WTC11 (cell line): ENCODE data around the gene ECHS1. TPM values are rescaled to one million over a fixed set of nuclear protein-coding genes. Genes with fewer than 3 reads are reported as not detected.

Experiments used
- ATAC-seq: fragments of 200-7000 bp; cut with Tn5 transposase; 2 replicates; pipeline ENCODE4 v1.10.0; 2021; ENCODE audit warnings: mild to moderate bottlenecking, moderate library complexity
- CTCF ChIA-PET: fragments of 300-600 bp; sonication (Branson Sonifier 250); formaldehyde crosslinking; loops from one replicate; lab custom pipeline; 2021; ENCODE audit warnings: antibody characterized with exemption; lab: Charles Lee
- POLR2A ChIA-PET: fragments of 350-600 bp; sonication (Branson Sonifier 250); formaldehyde crosslinking; loops from one replicate; lab custom pipeline; 2021; ENCODE audit warnings: antibody characterized with exemption; lab: Charles Lee
- DNase-seq: peaks from one replicate; pipeline ENCODE4 v3.0.0; 2021; ENCODE audit warnings: low spot score
- H3K27ac Mint-ChIP-seq: 2 replicates; pipeline ENCODE4 v1.8.0; 2021; ENCODE audit warnings: mixed read lengths
- H3K27me3 Mint-ChIP-seq: 2 replicates; pipeline ENCODE4 v1.8.0; 2021; ENCODE audit warnings: low read depth, mild to moderate bottlenecking, moderate library complexity, mixed read lengths
- H3K36me3 Mint-ChIP-seq: 2 replicates; pipeline ENCODE4 v1.8.0; 2021; ENCODE audit warnings: mixed read lengths
- H3K4me1 Mint-ChIP-seq: 2 replicates; pipeline ENCODE4 v1.8.0; 2022; ENCODE audit warnings: mixed read lengths
- H3K4me3 Mint-ChIP-seq: 2 replicates; pipeline ENCODE4 v1.8.0; 2021; ENCODE audit warnings: mild to moderate bottlenecking, moderate library complexity, mixed read lengths
- H3K9me3 Mint-ChIP-seq: 2 replicates; pipeline ENCODE4 v1.8.0; 2021; ENCODE audit warnings: mixed read lengths
- AFF4 ChIP-seq: sonication (generic); formaldehyde crosslinking; IDR thresholded peaks from 2 replicates; pipeline ENCODE4 v1.8.1; 2023; ENCODE audit warnings: mild to moderate bottlenecking, missing genetic modification reagents, borderline replicate concordance
- ATF1 ChIP-seq: sonication (generic); formaldehyde crosslinking; IDR thresholded peaks from 2 replicates; pipeline ENCODE4 v1.8.1; 2023; ENCODE audit warnings: mild to moderate bottlenecking, moderate library complexity, missing genetic modification reagents
- ESRRA ChIP-seq: sonication (generic); formaldehyde crosslinking; IDR thresholded peaks from 2 replicates; pipeline ENCODE4 v1.8.1; 2022; ENCODE audit warnings: mild to moderate bottlenecking, missing genetic modification reagents, borderline replicate concordance
- ETV6 ChIP-seq: sonication (generic); formaldehyde crosslinking; IDR thresholded peaks from 2 replicates; pipeline ENCODE4 v1.8.1; 2022; ENCODE audit warnings: mild to moderate bottlenecking, missing genetic modification reagents
- FOXP1 ChIP-seq: sonication (generic); formaldehyde crosslinking; IDR thresholded peaks from 2 replicates; pipeline ENCODE4 v1.8.0; 2022; ENCODE audit warnings: missing genetic modification reagents, mild to moderate bottlenecking, moderate library complexity, borderline replicate concordance
- GABPB1 ChIP-seq: sonication (generic); formaldehyde crosslinking; IDR thresholded peaks from 2 replicates; pipeline ENCODE4 v1.8.1; 2023; ENCODE audit warnings: mild to moderate bottlenecking, missing genetic modification reagents
- HMGA2 ChIP-seq: fragments of 250-450 bp; sonication (Bioruptor Pico); IDR thresholded peaks from 2 replicates; pipeline ENCODE4 v1.4.0; 2021; ENCODE audit warnings: mild to moderate bottlenecking, moderate library complexity
- JUN ChIP-seq: sonication (generic); formaldehyde crosslinking; IDR thresholded peaks from 2 replicates; pipeline ENCODE4 v1.8.0; 2023; ENCODE audit warnings: mild to moderate bottlenecking, missing genetic modification reagents
- MXD4 ChIP-seq: fragments of 250-450 bp; sonication (Bioruptor Pico); IDR thresholded peaks from 2 replicates; pipeline ENCODE4 v1.8.0; 2021; ENCODE audit warnings: mild to moderate bottlenecking, moderate library complexity, borderline replicate concordance
- PRRX2 ChIP-seq: fragments of 250-450 bp; sonication (Bioruptor Pico); IDR thresholded peaks from 2 replicates; pipeline ENCODE4 v1.8.0; 2021; ENCODE audit warnings: mild to moderate bottlenecking
- SMAD3 ChIP-seq: sonication (generic); formaldehyde crosslinking; IDR thresholded peaks from 2 replicates; pipeline ENCODE4 v1.8.0; 2022; ENCODE audit warnings: missing genetic modification reagents, mild to moderate bottlenecking, borderline replicate concordance
- SMAD4 ChIP-seq: sonication (generic); formaldehyde crosslinking; IDR thresholded peaks from 2 replicates; pipeline ENCODE4 v1.8.0; 2022; ENCODE audit warnings: mild to moderate bottlenecking, missing genetic modification reagents
- TCF7 ChIP-seq: sonication (generic); formaldehyde crosslinking; IDR thresholded peaks from 2 replicates; pipeline ENCODE4 v1.8.0; 2022; ENCODE audit warnings: mild to moderate bottlenecking, low read depth, missing genetic modification reagents, moderate library complexity
- ZNF121 ChIP-seq: sonication (generic); formaldehyde crosslinking; IDR thresholded peaks from 2 replicates; pipeline ENCODE4 v1.8.0; 2023; ENCODE audit warnings: missing genetic modification reagents
- ZNF232 ChIP-seq: sonication (generic); formaldehyde crosslinking; IDR thresholded peaks from 2 replicates; pipeline ENCODE4 v1.8.0; 2022; ENCODE audit warnings: mild to moderate bottlenecking, missing genetic modification reagents
- ZNF281 ChIP-seq: sonication (generic); formaldehyde crosslinking; IDR thresholded peaks from 2 replicates; pipeline ENCODE4 v1.8.0; 2023; ENCODE audit warnings: mild to moderate bottlenecking, missing genetic modification reagents
- total RNA-seq: library from RNA; stranded (reverse); gene quantifications from 3 replicates; pipeline ENCODE4 v1.2.3, GENCODE V29; 2021

The ECHS1 gene
- total RNA-seq, 1 experiment from 2014 or later = 84.1 TPM

GRCh38 chr10:133349160-133349568 is 24.0 kb downstream of the ECHS1 start:
- Mint-ChIP-seq H3K4me1 (peaks cover 9% of the 10 kb centered on the region), H3K4me3 (no peak overlapping the region), H3K27me3 (peaks cover 11% of the 10 kb centered on the region), H3K36me3 (no peaks in the 10 kb centered on the region), H3K27ac (no peak overlapping the region), H3K9me3 (no peaks in the 10 kb centered on the region)
- ATAC-seq (no peak), DNase-seq (no peak)
- no peak for TF ChIP-seq JUN (CRISPR knock-in tag)
- no peak for TF ChIP-seq ZNF232
- TF ChIP-seq PRRX2 (CRISPR knock-in tag) = no peak
- no peak for TF ChIP-seq ATF1
- no peak for TF ChIP-seq ESRRA (CRISPR knock-in tag)
- no peak for TF ChIP-seq SMAD4 (CRISPR knock-in tag)
- ChIA-PET CTCF (no interaction called here), POLR2A (no interaction called here)

- ATAC-seq = no peak
- no peak for TF ChIP-seq AFF4 (CRISPR knock-in tag)
- TF ChIP-seq GABPB1 (CRISPR knock-in tag) = peak; percentile 10; the same call in 1 of the 2 replicates
- no peaks in the 10 kb centered on the region for H3K9me3 Mint-ChIP-seq
- no peak overlapping the region for H3K27ac Mint-ChIP-seq
- ChIA-PET POLR2A (interaction anchor here (0.5 to 0.7 kb wide), 3 partner anchors 32 to 68 kb away, joined by 3 to 5 read pairs (median 3); no protein-coding TSS in a partner anchor), CTCF (interaction anchor here (1.7 to 2.1 kb wide), 2 partner anchors 10 to 18 kb away, joined by 7 to 19 read pairs; partner anchors contain the start of gene FUOM)
- H3K4me1 Mint-ChIP-seq = peaks cover 15% of the 10 kb centered on the region
- H3K4me3 Mint-ChIP-seq = no peak overlapping the region
- H3K36me3 Mint-ChIP-seq = no peaks in the 10 kb centered on the region
- peaks cover 17% of the 10 kb centered on the region for H3K27me3 Mint-ChIP-seq
- DNase-seq = no peak
Observed at GRCh38 chr10:133347710-133348517, 25.2 kb downstream of the ECHS1 start.

GRCh38 chr10:133346413-133346812 is 26.7 kb downstream of the ECHS1 start:
- H3K4me3 Mint-ChIP-seq = no peak overlapping the region
- CTCF ChIA-PET = interaction anchor here (1.2 to 2.0 kb wide), 3 partner anchors 11 to 22 kb away, joined by 4 to 7 read pairs (median 7); partner anchors contain the start of gene FUOM
- H3K4me1 Mint-ChIP-seq = peaks cover 15% of the 10 kb centered on the region

More at GRCh38 chr10:133346413-133346812, 26.7 kb downstream of the ECHS1 start:
- no peaks in the 10 kb centered on the region for H3K36me3 Mint-ChIP-seq
- DNase-seq (no peak), ATAC-seq (peak; percentile 9; the same call in 1 of the 2 replicates)
- peaks cover 6% of the 10 kb centered on the region for H3K9me3 Mint-ChIP-seq
- peaks cover 23% of the 10 kb centered on the region for H3K27me3 Mint-ChIP-seq
- H3K27ac Mint-ChIP-seq = no peak overlapping the region
- POLR2A ChIA-PET = interaction anchor here (0.7 kb wide), 1 partner anchor 419 kb away, joined by 3 read pairs; no protein-coding TSS in a partner anchor
- TF ChIP-seq TCF7 (CRISPR knock-in tag) = no peak
- TF ChIP-seq MXD4 = no peak
- no peak for TF ChIP-seq SMAD3 (CRISPR knock-in tag)
- TF ChIP-seq ETV6 (CRISPR knock-in tag) = no peak
- TF ChIP-seq HMGA2 = no peak
- no peak for TF ChIP-seq FOXP1 (CRISPR knock-in tag)
- TF ChIP-seq AFF4 (CRISPR knock-in tag) = no peak
- no peak for TF ChIP-seq ZNF281 (CRISPR knock-in tag)
- TF ChIP-seq ZNF121 (CRISPR knock-in tag) = no peak
